Measurements from ENCODE around the gene FUT3.

Gene FUT3

DNA sequence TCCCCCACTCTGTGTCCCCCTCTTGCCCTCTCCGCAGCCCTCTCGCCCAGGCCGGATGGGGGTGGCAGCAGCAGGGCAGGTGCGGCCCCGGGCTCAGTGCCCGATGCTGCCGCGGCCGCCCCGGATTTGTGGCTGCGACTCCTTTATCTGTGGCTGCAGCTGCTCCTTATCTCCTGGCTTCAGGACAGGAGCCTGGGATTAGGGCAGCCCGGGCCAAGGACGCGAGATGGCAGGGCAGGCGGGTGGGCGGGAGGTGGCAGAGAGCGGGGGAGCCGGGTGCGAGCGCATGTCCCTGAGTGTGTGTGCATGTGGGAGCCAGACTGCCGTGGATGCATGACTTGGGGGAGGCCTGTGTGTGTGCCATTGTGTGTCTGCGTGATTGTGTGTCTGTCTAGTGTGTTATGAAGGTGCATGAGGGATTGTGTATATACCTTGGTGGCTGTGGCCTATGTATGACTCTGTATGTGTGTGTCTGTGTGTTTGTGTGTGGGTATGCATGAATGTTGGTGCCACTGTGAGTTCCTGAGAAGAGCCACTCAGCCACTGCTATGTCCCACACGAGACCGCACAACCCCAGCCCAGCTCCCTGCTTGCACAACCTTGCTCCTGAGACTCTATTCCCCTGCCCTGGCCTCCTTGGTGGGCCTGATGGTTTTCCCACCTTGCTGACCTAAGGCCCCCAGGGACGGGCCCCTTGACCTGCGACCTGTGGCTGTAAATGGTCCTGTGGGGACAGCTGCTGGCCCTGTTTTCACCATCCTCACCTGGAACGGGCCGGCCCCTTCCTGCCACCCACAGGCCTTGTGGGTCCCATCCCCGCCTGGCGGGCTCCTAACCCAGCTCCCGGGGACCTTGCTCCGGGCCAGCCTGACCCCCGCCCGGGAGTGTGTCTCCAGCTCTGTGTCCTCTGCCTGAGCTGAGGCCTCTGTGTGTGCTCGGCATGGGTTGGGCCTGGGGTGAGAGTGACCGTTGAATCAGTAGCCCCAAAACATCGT is 51.7 kb downstream of the FUT3 start:
- DNase-seq = no peak

GRCh38 chr19:5798244-5798643 is 53.0 kb downstream of the FUT3 start:
- no peak for DNase-seq

- DNase-seq = no peak
Measured at GRCh38 chr19:5795382-5795919, 55.8 kb downstream of the FUT3 start.

- no peak for DNase-seq
Measured at GRCh38 chr19:5793188-5793587, 58.1 kb downstream of the FUT3 start.
